HG03064 (cell line): ENCODE data around the gene ATE1.
"Not testable (repeated sequence)": the region's sequence is repeated elsewhere in the genome, so short reads cannot be mapped to it uniquely, and the experiment has no call there.

ENCODE experiments used
- ATAC-seq: cut with Tn5 transposase; IDR thresholded peaks from one replicate; pipeline ENCODE4 v1.9.1; 2021; ENCODE audit warnings: low read depth; ENCODE audit not compliant: unreplicated experiment

The ATE1 gene

GRCh38 chr10:121702351-121703320, 225.2 kb downstream of the ATE1 start:
- no peak for ATAC-seq

GRCh38 chr10:121700416-121700815, 227.4 kb downstream of the ATE1 start:
- no peak for ATAC-seq

- ATAC-seq = not testable (repeated sequence)
Measured at GRCh38 chr10:121699703-121700102, 228.1 kb downstream of the ATE1 start.

- no peak for ATAC-seq
Measured at GRCh38 chr10:121698902-121699301, 228.9 kb downstream of the ATE1 start.

GRCh38 chr10:121698336-121698735, 229.5 kb downstream of the ATE1 start:
- ATAC-seq = no peak

- no peak for ATAC-seq
Measured at GRCh38 chr10:121696854-121697253, 231.0 kb downstream of the ATE1 start.

GRCh38 chr10:121695731-121696464, 231.9 kb downstream of the ATE1 start:
- ATAC-seq = no peak

GRCh38 chr10:121694966-121695643, 232.7 kb downstream of the ATE1 start:
- ATAC-seq = no peak

- no peak for ATAC-seq
Measured at GRCh38 chr10:121694327-121694965, 233.4 kb downstream of the ATE1 start.

GRCh38 chr10:121692626-121693025, 235.2 kb downstream of the ATE1 start:
- ATAC-seq = no peak

GRCh38 chr10:121690970-121691369, 236.9 kb downstream of the ATE1 start:
- no peak for ATAC-seq
